Activated effector memory CD4-positive, alpha-beta T cell treated with Interleukin-2 at 50 U/mL for 16 hours (primary cell): ENCODE measurements around the gene PID1.

Experiments
- DNase-seq: peaks from one replicate; pipeline ENCODE4 v3.0.0-alpha.2; 2020

PID1 gene

DNA sequence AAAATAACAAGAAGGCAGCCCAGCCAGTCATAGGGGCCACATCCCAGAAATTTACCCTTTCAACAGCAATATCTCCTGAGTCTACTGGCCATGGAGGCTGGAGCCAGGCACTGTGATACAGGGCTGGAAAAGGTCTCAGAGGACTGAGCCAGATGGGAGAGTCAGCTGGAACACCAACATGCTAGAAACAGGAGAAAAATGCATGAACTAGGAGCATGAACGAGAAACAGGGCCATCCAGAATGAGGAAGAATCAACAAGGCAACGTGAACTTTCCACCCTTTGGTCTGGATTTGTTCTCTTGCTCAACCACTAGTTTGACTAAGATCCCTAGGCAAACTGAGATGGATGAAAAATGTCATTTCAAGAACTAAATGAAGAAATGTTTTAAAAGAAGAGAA is 13.1 kb downstream of the PID1 start:
- no peak for DNase-seq

DNA sequence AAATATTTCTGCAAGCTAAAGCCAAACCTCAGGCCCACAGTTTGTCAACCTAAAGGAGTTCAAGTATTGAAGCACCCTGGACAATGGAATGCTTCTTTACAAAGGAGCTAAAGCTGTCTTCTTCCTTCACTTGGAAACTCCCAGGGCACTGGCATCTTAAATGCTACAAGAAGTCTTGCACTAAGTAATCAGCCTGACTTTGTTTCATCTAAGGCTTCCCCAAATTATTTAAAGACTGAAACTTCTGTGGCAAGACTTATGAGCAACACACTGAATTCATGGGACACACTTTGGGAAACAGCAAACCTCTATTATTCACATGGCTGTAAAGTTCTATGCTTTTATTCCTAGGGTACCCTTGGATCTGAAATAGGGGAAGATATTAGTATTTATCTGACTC is 14.7 kb downstream of the PID1 start:
- no peak for DNase-seq

DNA sequence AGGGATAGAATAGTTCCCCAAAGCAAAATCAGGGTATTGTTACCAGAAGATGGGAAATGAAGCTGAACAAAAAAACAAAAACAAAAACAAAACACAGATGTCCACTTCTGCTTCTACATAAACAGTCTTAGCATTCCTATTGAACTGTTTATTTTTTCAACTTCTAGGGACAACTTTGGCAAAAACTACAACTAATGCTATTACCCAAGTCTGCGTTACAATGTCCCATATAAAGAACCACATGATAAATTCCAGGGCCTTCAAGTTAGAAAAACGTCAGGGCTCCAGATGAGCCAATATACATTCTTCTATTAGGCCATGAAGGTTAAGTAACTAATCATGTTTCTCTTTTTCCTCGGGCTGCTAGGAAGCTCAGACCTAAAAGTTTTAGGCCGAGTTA is 16.9 kb downstream of the PID1 start:
- DNase-seq = no peak

DNA sequence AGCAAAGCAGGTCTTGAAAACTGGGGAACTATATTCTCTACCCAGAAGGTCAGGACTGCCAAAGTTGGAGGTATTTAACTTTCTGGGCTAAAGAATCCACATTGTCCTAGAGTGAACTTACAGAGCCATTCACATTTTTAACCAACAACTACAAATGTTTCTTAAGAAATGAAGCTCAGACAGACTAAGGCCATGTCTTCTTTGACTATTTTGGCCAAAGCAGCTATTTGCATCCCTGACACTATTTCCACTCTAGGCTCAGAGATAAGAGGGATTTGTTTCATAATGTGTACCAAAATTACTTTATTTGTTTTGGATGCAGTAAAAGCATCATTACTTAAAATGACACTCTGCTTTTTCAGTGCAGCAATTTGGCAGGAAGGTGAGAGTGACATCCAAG is 18.1 kb downstream of the PID1 start:
- no peak for DNase-seq

DNA sequence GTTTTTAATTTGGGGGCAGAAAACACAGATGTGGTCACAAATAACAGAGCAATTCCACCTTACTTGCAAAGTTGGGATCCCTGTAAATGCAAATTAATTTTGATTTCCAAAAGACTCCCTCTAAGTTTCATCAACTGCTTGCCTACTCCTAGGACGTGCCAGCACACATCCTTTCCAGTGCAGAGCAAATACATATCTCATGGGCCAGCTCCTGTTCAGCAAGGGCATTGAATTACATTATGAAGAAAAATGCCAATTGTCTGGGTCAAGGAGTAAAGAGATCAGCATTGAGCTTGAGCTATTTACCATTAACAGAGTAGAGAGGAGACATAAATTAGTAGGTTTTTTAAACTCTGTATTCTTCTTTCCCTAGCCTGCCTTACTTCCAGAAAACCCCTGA is 18.8 kb downstream of the PID1 start:
- no peak for DNase-seq

DNA sequence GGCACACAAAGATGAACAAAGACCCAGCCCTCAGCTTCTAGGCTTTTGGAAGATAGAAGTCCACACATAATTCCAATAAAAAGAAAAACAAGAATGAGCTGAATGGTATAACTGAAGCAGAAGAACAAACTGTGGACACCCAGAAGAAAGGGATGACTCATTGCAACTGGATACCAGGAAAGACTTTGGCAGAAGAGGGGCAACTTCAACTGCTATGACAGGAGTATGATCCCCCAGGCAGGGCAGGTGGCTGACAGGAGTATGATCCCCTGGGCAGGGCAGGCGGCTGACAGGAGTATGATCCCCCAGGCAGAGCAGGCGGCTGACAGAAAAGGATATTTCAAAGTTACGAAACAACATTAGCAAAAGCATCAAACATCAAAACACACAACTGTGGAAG is 21.6 kb downstream of the PID1 start:
- no peak for DNase-seq

DNA sequence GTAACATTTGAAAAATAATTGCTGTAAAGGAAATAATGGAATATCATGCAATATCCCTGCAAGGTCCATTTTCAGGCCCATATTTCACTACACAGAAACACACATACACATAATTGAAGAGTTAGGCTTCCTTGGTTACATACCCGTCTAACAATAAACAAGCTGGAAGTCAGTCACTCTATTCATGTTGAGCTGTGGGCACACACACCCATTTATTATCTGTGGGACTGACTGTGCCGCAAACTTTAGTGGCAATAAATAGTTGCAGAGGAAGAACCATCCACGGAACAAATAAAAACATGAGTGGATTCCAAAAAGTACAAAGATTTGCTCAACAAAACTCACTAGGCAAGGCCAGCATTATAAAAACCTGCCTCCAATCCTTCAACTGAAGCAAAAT is 24.8 kb downstream of the PID1 start:
- no peak for DNase-seq

DNA sequence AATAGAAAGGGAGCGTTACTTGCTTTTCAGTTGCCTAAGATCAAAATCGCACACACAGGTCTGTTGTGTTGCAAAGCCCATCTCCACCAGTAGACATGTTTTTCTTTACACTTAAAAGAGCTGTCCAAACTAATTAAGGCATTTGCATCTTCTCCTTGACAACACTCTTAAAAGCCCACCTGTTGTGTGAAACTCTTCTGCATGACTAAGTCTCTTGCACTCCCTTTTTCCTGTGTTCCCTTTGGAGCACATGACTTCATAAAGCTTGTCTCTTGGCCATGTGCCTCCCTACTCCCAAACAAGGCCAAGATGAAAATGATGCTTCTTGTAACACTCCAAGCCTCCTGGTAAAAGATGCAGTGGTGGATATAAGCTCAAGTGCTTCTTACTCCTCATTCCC is 26.1 kb downstream of the PID1 start:
- DNase-seq = no peak

DNA sequence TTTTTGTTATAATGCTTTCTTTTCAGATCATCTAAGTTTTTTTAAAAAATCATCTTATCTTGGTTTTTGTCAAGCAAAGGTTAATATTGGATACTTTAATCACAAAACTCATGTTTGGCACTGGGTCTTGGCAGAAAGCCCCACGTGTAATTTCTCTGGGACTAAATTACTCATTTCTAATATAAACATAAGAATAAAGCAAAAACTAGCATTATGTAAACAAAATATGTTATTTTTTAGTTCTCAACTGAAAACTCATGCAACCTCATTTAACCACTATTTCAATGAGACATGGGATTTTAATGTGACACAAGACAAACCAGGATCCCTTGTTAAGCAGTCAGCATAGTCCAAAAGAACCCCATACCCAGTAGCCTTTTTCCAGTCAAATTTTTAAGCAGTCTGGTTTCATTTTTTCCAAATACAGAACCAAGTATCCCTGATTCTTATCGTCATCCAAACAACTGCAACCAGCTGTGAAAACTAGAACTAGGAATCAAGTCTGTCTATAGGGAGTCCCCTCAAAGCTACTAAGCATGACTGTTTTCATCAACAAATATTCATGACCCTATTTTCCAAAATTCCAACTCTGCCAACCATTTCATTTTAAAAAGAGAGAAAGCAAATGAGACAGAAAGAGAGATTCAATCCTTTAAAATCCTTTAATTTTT is 27.1 kb downstream of the PID1 start:
- no peak for DNase-seq

DNA sequence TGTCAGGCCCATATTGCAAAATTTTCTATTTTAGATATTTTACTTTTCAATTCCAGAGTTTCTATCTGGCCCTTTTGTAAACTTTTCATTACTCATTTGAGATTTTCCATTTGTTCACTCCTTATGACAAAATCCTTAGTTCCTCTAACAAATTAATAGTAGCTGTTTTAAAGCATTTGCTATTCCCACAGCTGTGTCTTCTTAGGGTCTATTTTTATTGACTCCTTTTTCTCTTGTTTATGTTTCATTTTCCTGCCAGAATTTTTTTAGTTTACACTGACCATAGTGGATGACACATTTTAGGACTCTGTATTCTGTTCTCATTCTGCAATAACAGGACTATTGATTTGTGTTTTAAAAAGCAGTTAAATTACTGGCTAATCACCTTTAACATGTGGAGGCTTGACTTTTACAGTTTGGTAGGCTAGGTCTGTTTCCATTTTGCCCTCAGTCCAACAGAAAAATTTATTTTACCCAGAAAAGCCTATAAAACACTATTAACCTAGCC is 30.0 kb downstream of the PID1 start:
- no peak for DNase-seq

DNA sequence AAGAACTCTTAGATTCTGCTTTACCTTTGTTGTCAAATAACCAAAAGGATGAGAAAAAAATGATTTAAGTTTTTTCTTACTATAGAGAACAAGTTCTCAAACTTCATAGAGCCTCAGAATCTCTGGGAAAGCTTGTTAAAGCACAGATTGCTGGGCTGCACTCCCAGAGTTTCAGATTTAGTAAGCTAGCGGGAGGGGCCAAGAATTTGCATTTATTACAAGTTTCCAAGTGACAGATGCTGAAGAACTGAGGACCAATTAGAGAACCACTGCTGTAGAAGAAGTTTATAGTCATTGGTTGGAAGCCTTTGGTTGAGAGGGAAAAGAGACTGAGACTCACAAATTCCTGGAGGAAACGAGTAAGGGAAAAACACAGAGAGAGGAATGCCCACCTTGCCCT is 32.1 kb downstream of the PID1 start:
- DNase-seq = no peak

DNA sequence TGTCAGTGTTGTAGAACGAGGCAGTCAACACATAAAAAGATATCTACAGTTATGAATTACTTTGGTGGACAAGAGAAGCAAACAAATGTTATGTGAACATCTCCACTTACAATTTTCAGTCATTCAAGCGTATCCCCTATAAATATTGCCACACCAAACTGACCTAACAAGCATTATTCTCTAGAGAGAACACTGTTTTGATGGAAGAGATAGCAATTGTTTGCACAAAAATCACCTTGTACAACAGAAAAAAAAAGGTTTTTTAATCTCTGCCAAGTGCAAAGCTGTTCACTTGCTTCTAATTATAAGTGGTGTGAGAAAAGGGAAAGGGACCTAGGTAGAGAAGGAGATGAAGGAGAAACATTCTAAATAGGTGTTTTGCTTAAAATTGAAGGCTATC is 33.8 kb downstream of the PID1 start:
- DNase-seq = no peak

DNA sequence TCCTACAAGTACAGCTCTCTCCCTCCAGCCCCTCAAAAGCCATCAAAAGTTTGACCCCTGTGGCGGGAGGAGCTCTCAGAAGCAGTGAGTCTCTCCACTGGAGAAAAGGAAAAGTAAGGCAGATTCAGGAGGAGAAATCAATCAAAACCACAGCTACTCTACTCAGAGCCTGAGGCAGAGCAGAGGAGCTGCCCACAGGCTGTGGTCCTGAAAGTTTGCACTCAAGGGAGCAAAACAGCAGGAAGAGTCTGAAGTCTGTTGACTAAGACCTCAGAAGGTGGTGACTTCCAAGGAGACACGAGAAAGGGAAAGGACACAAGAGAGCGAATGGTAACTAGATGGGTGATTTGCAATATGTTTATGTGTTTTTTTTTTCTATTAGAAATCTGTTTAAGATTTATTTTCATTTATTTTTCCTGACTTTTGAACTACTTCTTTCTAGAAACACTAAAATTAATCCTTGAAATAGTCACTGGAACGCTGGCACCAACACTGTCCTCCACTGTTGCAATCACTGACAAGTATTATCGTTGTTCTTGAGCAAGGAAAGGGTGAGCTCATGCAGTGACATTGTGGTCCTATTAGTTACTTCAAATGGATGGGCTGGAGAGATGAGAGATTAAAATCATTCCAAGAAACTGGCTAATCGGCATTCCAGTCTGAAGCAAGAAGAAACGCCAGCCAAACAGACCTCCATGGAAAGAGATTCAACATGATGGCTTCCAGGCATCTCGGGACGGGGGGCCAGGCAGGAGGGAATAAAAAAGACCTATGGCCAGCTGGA is 35.8 kb downstream of the PID1 start:
- no peak for DNase-seq

DNA sequence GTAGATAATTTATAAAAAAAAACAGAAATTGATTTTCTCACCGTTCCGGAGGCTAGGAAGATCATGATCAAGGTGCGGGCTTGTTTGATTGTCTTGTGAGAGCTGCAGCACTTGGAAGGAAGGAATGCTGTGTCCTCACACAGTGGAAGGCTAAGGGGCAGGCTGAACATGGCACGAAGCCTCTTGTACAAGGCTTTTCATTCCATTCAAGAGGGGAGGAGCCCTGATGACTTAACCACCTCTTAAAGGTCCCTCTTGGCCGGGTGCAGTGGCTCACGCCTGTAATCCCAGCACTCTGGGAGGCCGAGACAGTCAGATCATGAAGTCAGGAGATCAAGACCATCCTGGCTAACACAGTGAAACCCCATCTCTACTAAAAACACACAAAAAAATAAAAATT is 39.2 kb downstream of the PID1 start:
- no peak for DNase-seq

DNA sequence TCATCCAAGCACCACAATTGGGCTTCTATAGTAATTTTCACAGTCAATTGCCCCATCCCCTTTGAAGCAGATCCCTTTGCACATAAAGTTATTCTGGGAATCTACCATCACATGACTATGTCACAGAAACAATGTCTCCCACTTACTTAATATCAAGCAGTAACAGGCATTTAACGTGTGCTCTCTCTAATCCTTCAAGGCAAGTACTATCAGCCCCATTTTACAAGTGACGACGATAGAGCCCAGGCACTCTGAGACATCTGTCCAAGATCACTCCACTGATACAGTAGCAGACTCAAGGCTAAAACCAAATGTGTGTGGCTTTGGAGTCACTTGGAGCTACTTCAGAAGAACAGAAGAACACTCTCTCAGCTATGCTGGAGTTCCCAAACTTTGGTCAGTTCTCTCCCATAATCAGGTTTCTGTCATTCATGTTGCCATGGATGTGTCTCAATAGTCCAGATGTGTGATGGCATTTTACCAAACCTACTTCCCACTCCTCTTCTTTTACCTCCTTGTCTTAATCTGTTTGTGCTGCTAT is 39.7 kb downstream of the PID1 start:
- no peak for DNase-seq

DNA sequence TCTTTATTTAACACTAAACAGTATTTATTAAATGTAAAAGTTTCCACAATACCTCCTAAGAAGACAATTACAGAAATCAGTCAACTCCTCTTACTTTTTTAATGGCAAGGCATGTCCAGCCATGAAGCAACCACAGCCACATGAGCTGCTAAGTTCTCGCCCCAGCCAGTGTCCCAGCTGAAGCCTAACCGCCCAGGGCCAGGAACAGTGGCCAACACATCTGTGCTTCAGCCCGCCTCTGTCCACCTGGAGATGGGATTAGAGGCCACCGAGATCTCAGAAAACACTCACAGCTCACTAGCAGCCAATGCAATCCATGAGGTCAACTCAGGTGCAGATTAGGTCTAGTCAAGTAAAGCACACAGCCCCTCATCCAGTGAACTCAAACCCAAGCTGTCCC is 40.2 kb downstream of the PID1 start:
- no peak for DNase-seq

DNA sequence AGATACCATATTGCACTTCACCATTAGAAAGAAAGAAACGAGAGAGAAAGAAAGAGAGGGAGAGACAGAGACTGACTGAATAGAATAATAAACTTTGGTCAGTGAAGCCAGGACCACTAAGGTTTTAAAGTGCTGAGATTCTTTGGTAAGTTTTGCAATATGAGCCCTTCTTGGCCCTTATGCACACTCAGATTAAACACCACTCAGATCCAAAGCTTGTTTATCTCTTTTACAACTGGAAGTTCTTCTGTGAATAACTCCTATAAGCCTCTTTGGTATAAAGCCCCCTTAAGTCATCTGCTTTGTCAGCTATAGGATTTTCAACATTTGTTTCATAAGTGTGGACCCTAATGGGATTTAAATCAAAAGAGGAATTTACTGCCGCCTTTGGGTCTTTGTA is 40.8 kb downstream of the PID1 start:
- DNase-seq = no peak

DNA sequence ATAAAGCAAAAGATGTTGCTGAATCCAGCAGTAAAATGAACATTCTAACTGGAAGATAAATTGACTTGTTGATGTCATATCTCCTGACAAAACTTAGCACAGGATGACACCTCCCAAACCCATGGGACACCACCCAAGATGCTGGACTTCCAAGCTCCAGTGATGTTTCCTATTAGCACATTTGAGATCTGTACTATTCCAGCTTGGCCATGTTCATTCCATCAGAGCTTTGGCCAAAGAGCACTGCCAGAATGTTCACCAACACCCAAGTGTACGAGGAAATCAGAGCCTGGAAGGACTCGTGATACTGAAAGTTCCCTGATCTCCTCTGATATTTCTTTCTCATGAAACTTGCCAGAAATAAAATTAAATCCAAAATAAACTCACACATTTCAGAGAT is 44.7 kb downstream of the PID1 start:
- DNase-seq = no peak

DNA sequence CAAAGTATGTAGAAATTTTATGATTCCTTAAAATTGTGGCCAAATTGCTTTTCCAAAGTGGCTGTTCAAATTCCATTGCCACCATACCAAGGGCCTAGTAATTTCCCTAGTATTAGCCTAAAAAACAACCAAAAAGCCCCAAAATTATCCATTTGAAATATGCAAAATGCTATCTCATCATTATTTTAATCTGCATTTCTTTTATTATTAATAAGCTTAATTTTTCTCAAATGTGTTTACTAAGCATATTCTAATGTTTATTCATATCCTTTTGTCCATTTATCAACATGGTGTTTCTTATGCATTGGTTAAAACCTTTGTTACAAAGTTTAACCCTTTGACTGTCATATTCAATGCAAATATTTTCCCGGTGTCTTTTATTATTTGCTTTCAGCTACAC is 48.0 kb downstream of the PID1 start:
- no peak for DNase-seq

DNA sequence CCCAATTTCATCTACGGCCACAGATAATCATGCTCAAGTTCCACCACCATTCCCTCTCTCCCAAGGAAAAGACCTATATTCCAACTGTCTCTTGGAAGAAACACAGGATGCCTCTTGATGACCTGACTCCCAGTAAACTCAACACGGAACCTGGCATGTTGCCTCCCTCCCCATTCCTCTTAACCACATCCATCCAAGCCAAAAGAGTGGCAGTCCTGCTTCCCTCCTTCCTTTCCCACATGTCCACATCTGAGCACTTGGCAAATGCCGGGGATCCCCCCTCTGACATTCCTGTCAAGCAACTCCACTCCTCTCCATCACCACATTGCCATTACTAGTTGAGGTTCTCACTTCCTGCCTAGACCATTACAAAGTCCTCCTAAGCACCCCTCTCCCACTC is 49.4 kb downstream of the PID1 start:
- DNase-seq = no peak

DNA sequence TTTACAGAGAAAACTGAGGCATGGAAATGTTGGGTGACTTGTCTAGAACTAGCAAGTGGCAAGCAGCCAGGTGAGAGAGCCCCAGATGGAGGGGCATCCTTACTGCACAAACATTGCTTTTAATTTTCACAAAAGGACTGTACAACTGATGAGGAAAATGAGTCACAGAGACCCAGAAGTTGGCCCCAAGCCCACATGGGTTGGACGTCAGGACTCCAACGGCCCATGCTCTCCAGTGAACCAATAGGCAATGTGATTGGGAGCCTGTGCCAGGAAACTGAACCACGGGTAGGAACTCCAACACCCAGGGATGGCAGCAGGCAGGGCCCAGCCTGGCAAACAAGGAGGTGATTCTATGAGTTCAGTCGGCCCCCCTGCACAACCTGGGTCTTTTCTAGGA is 50.8 kb downstream of the PID1 start:
- no peak for DNase-seq

DNA sequence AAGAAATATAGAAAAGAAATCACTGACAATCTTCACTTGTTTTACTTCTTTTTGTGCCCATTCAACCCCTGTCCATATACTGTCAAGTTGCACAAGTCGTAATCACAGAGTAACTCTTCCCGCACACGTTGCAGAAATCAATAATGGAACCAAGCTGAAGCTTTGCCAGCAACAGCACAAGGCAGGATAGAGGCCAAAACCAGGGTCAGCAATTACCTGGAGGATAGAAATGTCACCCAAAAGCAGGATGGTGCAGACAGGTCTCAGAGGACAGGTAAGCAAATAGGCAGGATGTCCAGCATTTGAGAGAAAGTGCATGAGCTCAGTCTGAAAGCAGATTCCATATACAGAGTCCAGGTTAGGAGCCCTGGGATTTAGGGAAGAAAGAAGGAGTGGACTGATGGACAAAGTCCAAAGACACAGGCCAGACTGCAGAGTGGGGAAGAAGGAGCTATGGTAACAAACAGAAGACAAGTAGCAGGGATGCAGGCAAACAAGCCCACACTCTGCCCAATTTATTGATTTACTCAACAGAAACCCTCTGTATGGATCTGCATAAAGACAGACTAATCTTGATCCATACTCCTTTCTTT is 52.7 kb downstream of the PID1 start:
- DNase-seq = no peak

DNA sequence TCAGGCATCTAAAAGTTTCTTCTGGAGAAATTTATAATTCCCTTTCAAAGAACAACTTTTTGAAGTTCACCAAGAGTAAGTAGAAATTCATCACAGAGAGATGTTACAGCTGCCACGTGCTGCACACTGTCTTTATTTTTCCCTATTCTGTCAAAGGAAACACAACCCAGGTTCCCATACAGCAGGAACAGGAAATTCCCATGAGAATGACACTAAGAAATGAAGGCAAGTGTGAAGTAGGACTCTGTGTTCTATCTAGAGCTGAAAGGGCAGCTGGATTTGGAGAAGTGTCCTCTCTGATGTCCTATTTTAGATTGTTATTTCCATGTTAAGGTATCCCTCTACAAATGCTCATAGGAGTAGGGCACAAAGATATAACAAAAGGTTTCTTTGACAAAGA is 58.8 kb downstream of the PID1 start:
- no peak for DNase-seq

DNA sequence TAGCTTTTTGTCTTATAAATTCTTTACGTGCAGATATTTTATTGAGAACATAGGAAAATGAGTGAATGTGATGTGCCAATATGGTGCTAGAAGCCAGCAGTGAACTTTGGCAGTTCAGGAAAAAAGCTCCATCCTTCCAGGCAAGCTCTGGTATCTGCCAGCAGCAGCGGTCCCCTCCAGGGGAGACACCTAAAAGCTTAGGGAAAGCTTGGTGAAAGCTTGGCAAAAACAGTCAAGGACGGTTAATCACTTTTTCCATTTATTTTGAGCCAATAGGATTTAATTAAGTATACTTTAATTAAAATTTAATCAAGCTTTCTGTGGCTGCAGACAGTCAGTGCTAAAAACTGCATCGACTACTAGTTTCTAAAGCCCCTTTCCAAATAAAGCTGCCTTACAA is 60.4 kb downstream of the PID1 start:
- DNase-seq = no peak
